Measurements from ENCODE around the gene CYP26C1. TPM values are rescaled to one million over a fixed set of nuclear protein-coding genes. Genes with fewer than 3 reads are reported as not detected.
A peak's percentile ranks its signal among the peaks of the same experiment; 100 is the strongest.

Gene CYP26C1
- total RNA-seq, 1 experiment from 2014 or later, result 0.45 TPM

DNA sequence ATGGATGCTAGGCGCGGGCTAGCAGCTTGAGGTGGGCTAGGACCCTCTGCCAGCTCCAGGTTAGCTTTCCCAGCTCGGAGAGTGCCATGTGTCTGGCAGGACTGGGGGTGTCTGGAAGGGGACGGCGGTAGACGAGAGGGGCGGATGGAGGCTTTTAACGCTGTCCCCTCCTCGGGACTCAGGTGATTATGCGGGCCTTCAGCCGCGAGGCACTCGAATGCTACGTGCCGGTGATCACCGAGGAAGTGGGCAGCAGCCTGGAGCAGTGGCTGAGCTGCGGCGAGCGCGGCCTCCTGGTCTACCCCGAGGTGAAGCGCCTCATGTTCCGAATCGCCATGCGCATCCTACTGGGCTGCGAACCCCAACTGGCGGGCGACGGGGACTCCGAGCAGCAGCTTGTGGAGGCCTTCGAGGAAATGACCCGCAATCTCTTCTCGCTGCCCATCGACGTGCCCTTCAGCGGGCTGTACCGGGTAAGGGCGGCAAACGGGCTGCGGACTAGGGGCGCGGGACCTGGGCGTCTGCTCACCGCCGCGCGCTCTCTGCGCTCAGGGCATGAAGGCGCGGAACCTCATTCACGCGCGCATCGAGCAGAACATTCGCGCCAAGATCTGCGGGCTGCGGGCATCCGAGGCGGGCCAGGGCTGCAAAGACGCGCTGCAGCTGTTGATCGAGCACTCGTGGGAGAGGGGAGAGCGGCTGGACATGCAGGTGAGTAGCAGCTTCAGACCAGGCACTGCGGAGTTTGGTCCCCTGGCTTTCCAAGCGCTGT, 14.2 kb downstream of the CYP26C1 start:
- Mint-ChIP-seq H3K36me3 (ENCODE audit: insufficient read depth, unreplicated experiment) (peaks cover 31% of the 10 kb centered on the region), H3K4me3 (ENCODE audit: low read depth, unreplicated experiment) (peak overlapping the region; percentile 81), H3K27me3 (ENCODE audit: unreplicated experiment) (peaks cover 10% of the 10 kb centered on the region), H3K4me1 (ENCODE audit: low read depth, unreplicated experiment) (peaks cover under 1% of the 10 kb centered on the region), H3K9me3 (ENCODE audit: low read depth, unreplicated experiment) (no peaks in the 10 kb centered on the region), H3K27ac (ENCODE audit: unreplicated experiment) (no peak overlapping the region)
- intact Hi-C loops (cut with micrococcal nuclease; ENCODE audit: unreplicated experiment), result no loop called here
- DNase-seq, result no peak
- BruUV-seq (replicated peaks), result no TSS peak
- CTCF ChIA-PET, result no interaction called here
- TF ChIP-seq, protein P1, sequence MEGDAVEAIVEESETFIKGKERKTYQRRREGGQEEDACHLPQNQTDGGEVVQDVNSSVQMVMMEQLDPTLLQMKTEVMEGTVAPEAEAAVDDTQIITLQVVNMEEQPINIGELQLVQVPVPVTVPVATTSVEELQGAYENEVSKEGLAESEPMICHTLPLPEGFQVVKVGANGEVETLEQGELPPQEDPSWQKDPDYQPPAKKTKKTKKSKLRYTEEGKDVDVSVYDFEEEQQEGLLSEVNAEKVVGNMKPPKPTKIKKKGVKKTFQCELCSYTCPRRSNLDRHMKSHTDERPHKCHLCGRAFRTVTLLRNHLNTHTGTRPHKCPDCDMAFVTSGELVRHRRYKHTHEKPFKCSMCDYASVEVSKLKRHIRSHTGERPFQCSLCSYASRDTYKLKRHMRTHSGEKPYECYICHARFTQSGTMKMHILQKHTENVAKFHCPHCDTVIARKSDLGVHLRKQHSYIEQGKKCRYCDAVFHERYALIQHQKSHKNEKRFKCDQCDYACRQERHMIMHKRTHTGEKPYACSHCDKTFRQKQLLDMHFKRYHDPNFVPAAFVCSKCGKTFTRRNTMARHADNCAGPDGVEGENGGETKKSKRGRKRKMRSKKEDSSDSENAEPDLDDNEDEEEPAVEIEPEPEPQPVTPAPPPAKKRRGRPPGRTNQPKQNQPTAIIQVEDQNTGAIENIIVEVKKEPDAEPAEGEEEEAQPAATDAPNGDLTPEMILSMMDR (IDR thresholded peaks at IDR 0.05; ENCODE audit: unreplicated experiment), result no peak

DNA sequence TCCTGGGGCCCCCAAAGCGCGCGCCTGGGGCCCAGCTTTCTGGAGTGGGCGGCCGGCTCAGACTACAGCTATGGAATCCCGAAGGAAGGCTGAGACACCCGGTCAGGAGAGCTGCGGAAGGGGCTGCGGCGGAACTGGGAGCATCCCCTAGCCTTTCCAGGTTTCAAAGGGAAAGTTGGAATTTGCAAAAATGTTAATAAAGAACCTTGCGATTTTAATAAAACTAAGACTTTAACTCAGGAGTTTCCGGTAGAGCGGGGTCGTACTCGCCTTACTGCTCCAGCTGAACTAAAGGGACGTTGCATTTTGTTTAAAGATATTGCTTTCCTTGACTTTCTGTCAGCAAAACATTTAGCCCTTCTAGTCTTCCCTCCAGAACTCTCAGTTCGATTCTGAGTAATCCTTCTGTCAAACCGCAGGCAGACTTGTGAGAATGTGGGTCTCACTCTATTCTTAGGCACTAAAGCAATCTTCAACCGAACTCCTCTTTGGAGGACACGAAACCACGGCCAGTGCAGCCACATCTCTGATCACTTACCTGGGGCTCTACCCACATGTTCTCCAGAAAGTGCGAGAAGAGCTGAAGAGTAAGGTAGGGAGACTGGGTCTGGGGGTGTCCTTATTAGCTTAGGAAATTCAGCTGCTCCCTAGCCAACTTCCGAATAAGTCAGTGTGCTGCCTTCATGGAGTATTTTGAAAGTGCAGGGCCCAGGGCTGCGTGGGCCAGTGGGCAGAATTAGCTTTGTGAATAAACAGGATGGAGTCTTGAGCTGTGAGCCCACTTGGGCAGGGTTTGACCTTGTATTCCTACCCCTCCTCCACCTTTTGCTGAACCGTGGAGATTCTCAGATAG, 15.0 kb downstream of the CYP26C1 start:
- Mint-ChIP-seq H3K36me3 (ENCODE audit: insufficient read depth, unreplicated experiment) (peaks cover 31% of the 10 kb centered on the region), H3K4me1 (ENCODE audit: low read depth, unreplicated experiment) (peaks cover 8% of the 10 kb centered on the region), H3K4me3 (ENCODE audit: low read depth, unreplicated experiment) (no peak overlapping the region), H3K27ac (ENCODE audit: unreplicated experiment) (no peak overlapping the region), H3K27me3 (ENCODE audit: unreplicated experiment) (peaks cover 10% of the 10 kb centered on the region), H3K9me3 (ENCODE audit: low read depth, unreplicated experiment) (no peaks in the 10 kb centered on the region)
- TF ChIP-seq, protein P1 (IDR thresholded peaks at IDR 0.05; ENCODE audit: unreplicated experiment), result no peak
- no TSS peak for BruUV-seq (replicated peaks)
- no peak for DNase-seq
- intact Hi-C loops (cut with micrococcal nuclease; ENCODE audit: unreplicated experiment), result no loop called here
- CTCF ChIA-PET, result interaction anchor here (0.5 kb wide), 1 partner anchor 53 kb away, joined by 6 read pairs; no protein-coding TSS in a partner anchor

DNA sequence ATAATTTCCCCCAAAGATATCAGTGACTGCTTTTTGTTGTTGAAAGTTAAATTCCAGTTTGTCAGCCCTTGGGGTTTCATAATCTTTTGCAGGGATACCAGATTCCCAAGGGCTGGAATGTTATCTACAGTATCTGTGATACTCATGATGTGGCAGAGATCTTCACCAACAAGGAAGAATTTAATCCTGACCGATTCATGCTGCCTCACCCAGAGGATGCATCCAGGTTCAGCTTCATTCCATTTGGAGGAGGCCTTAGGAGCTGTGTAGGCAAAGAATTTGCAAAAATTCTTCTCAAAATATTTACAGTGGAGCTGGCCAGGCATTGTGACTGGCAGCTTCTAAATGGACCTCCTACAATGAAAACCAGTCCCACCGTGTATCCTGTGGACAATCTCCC, 16.3 kb downstream of the CYP26C1 start:
- H3K36me3 Mint-ChIP-seq (ENCODE audit: insufficient read depth, unreplicated experiment), result peaks cover 27% of the 10 kb centered on the region

DNA sequence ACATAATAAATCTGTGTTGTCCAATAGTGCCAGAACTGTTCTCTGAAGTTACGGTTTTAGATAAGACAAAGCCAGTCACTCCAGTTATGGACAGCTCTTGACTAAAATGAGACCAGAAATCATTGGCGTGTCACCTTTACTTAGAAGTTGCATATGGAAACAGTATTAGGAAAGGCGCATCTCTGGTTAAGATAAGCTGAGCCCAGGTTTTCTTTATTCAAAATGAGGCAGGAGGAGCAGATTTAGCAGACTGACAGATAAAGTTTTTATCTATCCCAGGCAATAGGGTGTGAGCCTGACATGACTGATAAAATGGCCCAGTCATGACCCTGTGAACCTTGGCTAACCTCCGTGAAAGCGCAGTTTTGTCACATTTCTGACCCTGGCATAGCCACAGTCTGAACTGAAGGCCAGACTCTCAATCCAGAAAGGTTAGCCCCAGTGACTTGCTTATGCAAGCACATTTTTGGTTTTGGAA, 17.3 kb downstream of the CYP26C1 start:
- no TSS peak for BruUV-seq (replicated peaks)
- intact Hi-C loops (cut with micrococcal nuclease; ENCODE audit: unreplicated experiment), result no loop called here
- no peak for DNase-seq
- Mint-ChIP-seq H3K4me3 (ENCODE audit: low read depth, unreplicated experiment) (no peak overlapping the region), H3K4me1 (ENCODE audit: low read depth, unreplicated experiment) (peaks cover 17% of the 10 kb centered on the region), H3K27ac (ENCODE audit: unreplicated experiment) (no peak overlapping the region), H3K36me3 (ENCODE audit: insufficient read depth, unreplicated experiment) (peaks cover 17% of the 10 kb centered on the region), H3K27me3 (ENCODE audit: unreplicated experiment) (peaks cover 10% of the 10 kb centered on the region), H3K9me3 (ENCODE audit: low read depth, unreplicated experiment) (no peaks in the 10 kb centered on the region)
- TF ChIP-seq, protein P1 (IDR thresholded peaks at IDR 0.05; ENCODE audit: unreplicated experiment), result no peak
- CTCF ChIA-PET, result no interaction called here

More for the DNA sequence above, 16.3 kb downstream of the CYP26C1 start:
- TF ChIP-seq, protein P1 (IDR thresholded peaks at IDR 0.05; ENCODE audit: unreplicated experiment), result no peak
- Mint-ChIP-seq H3K4me1 (ENCODE audit: low read depth, unreplicated experiment) (peaks cover 16% of the 10 kb centered on the region), H3K27ac (ENCODE audit: unreplicated experiment) (no peak overlapping the region), H3K27me3 (ENCODE audit: unreplicated experiment) (peaks cover 10% of the 10 kb centered on the region), H3K4me3 (ENCODE audit: low read depth, unreplicated experiment) (no peak overlapping the region), H3K9me3 (ENCODE audit: low read depth, unreplicated experiment) (no peaks in the 10 kb centered on the region)
- intact Hi-C loops (cut with micrococcal nuclease; ENCODE audit: unreplicated experiment), result no loop called here
- no TSS peak for BruUV-seq (replicated peaks)
- no peak for DNase-seq
- CTCF ChIA-PET, result no interaction called here
